Muscle of back (tissue), 11 donors: ENCODE data around the gene CTNNA3. TPM values are rescaled to one million over a fixed set of nuclear protein-coding genes. Genes with fewer than 3 reads are reported as not detected.

ENCODE experiments used
- DNase-seq, 3 donors: peaks; one replicate each; pipeline versions ENCODE4 v3.0.0 to v3.0.0-alpha.2; 2013
- polyA plus RNA-seq, 10 donors: library from polyadenylated mRNA; unstranded; fragments of 120-200 nt; gene quantifications; one replicate each; pipeline ENCODE4 v1.2.1, GENCODE V29; 2013; ENCODE audit not compliant: insufficient read length in 10 of 10

The CTNNA3 gene
- polyA plus RNA-seq, 10 donors: 4.6 to 15.8 (median 7.9) TPM

DNA sequence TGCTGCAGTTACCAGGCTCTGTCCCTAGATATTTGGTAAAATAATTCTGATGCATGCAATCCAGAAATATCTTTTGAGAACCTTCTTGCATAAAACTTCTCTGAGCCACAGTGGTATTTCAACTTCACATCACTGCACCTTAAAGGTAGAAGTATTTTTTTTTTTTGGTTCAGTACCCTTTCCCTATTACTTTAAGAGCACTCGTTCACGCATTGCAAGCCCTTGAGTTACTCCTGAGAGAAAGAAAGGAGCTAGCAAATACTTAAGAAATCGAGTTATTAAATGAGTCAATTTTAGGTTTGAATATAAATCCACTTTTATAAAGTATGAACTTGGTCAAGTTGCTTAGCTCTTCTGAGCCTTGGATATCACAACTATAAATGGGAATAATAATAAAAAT is 1377.2 kb downstream of the CTNNA3 start:
- DNase-seq: no peak

GRCh38 chr10:66307826-66308225 is 1388.2 kb downstream of the CTNNA3 start:
- DNase-seq: peak in 2 of 3 donors; percentile 4 to 14

DNA sequence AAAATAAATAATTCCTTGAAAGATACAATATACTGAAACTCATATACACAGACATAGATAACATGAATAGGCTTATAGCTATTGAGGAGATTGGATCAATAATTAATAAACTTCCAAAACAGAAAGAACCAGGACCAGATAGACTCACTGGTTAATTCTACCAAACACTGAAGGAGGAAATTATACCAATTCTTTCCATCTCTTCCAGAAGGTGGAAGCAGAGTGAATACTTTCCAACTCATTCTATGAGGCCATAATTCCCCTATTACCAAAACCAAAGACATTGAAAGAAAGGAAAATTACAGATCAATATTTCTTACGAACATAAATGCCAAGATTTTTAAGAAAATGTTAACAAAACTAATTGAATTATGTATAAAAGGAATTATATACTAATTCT is 1394.9 kb downstream of the CTNNA3 start:
- DNase-seq: no peak

DNA sequence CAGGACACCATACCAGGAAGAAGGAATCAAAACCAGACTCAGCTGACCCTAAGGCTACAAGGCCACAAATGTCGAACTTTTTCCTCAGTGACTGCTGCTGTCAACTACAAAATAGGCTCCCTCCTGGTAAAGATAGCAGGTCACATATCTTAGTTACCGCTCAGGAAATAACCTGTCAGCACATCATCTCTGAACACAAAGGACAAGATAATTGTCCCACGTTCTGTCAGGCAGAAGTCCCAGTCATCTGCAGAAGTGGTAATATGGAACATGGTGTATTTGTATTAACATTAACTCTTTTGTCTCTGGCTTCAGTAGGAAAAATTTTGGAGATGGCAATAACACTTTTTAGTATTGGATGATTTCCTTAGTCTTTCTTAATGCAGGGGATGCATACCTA is 1400.4 kb downstream of the CTNNA3 start:
- DNase-seq: no peak

- DNase-seq: no peak
Measured at GRCh38 chr10:66294538-66294937, 1401.5 kb downstream of the CTNNA3 start.

- no peak for DNase-seq
Measured at GRCh38 chr10:66292922-66293321, 1403.1 kb downstream of the CTNNA3 start.

DNA sequence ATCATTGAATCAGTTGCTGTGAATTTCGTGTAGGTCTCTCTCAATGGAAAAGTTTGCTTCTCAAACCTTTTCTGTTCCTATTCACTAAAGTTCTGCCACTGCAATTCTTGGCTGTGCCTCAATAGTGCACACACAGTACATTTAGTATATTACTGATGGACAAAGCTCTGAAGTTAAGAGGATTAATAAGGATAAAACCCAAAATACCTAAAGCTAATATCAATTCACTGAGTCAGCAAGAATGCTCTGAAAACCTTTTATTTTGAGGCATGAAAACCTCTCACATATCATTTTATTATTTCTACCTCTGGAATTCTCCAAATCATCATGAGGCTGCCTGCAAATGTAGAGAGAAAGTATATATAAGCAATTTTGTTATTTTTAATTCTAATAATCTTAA is 1403.5 kb downstream of the CTNNA3 start:
- no peak for DNase-seq

- no peak for DNase-seq
Measured at GRCh38 chr10:66291133-66291532, 1404.9 kb downstream of the CTNNA3 start.

DNA sequence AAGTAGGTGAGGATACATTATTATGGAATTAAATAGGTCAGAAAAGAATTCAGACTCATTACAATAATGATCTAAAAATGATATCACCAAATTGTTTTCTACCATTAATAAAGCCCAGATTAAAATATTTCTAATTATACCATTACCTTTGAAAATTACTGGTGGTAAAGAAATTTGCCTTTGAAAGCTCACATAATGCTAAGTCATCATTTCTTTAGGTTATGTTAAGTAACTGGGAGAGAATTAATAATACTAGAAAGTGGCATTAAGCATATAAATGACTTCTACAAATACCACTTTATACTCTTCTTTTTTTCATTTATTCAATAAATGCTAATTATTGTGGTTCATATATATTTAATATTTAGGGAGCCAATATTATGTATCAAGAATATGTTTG is 1411.4 kb downstream of the CTNNA3 start:
- no peak for DNase-seq

DNA sequence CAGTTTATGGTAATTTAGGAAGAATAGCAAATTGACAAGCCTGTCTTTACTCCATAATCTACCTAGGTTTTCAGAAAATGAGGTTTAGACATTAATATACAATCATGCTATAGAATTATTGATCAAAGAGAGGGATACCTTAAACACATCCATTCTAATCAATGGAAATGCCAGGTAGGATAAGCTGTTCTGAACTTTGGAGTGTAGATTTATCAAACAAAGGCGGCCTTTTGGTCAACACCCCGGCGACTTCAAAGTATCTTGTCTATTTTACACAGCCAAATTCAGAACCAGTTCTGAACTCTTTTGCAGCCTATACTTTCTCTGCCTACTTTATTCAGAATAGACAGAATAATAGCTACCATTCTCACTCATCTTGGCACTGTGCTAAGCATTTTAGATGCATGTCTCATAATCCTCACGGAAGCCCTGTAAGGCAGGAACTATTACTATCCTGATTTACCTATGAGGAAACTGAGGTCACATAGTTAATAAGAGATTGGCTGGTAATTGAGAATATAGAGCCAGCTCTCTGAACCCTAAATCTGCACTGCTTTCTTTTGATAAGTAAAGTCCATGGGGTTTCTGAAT is 1412.0 kb downstream of the CTNNA3 start:
- DNase-seq: no peak

DNA sequence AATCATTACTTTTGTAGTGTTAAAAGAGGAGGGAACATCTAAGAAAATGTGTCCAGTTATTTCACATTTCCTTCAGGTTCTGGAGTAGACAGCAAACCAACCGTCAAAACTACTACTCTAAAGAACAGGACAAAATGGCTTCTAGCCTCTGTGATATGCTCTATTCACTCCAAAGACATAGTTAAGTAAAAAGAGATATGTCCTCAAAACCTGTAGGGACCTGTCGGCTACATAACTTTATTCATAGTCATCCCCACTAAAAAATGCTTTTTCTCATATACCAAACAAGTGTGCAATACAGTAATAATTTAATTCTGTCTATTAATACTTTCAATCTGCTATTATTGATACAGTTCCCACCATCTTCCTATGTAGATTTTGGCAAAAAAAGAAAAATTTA is 1412.9 kb downstream of the CTNNA3 start:
- no peak for DNase-seq

GRCh38 chr10:66281327-66281726 is 1414.7 kb downstream of the CTNNA3 start:
- DNase-seq: no peak

- no peak for DNase-seq
Measured at GRCh38 chr10:66277481-66277880, 1418.5 kb downstream of the CTNNA3 start.

GRCh38 chr10:66273966-66274519 is 1422.0 kb downstream of the CTNNA3 start:
- no peak for DNase-seq

DNA sequence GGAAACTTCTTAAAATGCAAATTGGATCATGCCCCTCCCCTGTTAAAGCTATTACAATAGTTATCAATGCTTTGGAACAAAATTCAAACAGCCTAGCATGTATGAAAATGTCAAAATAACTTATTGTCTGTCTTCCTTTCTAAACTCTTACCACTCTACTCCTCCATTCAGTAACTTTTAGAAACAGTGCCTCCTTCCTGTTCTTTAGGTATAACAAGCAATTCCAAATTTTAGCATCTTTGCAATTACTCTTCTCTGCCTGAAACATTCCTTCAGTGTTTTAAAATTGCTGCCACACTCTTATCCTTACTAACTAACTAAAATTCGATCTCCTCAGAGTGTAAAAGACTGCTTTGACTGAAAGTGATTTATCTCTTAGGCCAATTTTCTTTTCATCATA is 1430.6 kb downstream of the CTNNA3 start:
- no peak for DNase-seq

GRCh38 chr10:66259836-66260235 is 1436.2 kb downstream of the CTNNA3 start:
- DNase-seq: no peak

- DNase-seq: no peak
Measured at GRCh38 chr10:66258693-66259092, 1437.3 kb downstream of the CTNNA3 start.

DNA sequence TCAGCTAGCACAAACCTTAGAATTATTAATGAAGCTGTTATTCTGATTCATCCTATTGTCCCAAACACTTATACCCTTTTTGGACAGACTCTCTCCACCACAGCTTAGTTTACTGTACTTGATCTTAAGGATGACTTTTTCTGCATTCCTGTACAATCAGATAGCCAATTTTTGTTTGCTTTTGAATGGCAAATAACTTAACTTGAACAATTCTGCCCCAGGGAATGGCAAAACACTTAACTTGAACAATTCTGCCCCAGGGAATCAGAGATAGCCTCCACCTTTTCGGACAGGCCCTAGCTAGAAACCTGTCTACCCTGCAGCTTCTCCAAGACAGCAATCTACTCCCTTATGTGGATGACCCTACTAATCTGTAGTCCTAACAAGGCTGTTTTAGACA is 1438.2 kb downstream of the CTNNA3 start:
- DNase-seq: no peak

- DNase-seq: no peak
Measured at GRCh38 chr10:66252986-66253385, 1443.0 kb downstream of the CTNNA3 start.

DNA sequence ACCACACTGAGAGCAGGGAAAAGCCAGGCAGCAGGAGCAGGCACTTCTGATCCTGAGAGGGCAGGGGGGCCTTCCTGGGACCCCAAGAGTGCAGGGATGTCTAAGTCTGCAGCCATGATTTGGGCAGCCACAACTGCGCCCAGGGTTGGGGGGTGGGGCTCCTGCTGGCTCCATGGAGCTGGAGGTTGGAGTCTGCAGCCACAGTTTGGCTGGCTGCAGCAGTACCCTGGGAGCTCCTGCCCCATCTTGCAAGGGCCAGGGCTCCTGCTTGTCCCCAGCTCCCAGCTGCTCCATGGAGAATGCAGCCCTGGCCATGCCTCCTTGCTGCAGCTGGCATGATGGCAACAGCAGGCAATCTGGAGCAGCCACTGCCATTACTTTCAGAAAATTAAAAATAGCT is 1449.8 kb downstream of the CTNNA3 start:
- DNase-seq: no peak

DNA sequence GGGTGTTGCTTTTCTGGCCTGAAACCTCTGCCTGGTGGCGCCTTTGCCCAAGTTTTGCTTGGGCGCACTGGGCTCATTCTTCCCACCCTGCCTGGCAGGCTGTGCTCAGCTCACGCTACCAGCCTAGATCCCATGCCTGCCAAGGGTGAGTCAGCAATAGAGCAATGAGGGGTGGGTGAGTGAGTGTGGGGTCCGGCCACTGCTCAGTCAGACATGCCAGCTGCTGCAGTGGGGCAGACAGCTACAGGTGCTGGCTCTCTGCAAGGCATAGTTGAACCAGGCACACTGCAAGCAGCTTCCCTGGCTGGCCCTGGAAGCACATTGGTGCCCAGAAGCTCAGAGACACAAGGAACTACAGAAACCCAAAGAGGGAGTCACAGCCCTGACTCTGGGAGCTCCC is 1451.0 kb downstream of the CTNNA3 start:
- DNase-seq: no peak

- DNase-seq: no peak
Measured at GRCh38 chr10:66242885-66243284, 1453.1 kb downstream of the CTNNA3 start.

- DNase-seq: no peak
Measured at GRCh38 chr10:66239062-66239461, 1456.9 kb downstream of the CTNNA3 start.

- DNase-seq: no peak
Measured at GRCh38 chr10:66238343-66238742, 1457.7 kb downstream of the CTNNA3 start.
